K562 (cell line): ENCODE measurements around the gene CLCN6. TPM values are rescaled to one million over a fixed set of nuclear protein-coding genes. Genes with fewer than 3 reads are reported as not detected.
A peak's percentile ranks its signal among the peaks of the same experiment; 100 is the strongest.

Source experiments
- BRD9 ChIP-seq: fragments of 450-650 bp; IDR thresholded peaks from 2 replicates; pipeline ENCODE4 v1.6.1; 2018; ENCODE audit warnings: low read depth; ENCODE audit not compliant: partially characterized antibody
- CBX1 ChIP-seq: sonication (generic); IDR thresholded peaks from 2 replicates; pipeline ENCODE4 v1.6.1; 2016; ENCODE audit warnings: antibody characterized with exemption, low read depth, mild to moderate bottlenecking
- FOXA3 ChIP-seq, 2 experiments: fragments of 450-650 bp in 1 of 2; sonication (generic) in 1 of 2; formaldehyde crosslinking; IDR thresholded peaks in 1 of 2; conservative IDR thresholded peaks in 1 of 2; 2 replicates each; pipeline versions ENCODE4 v1.4.0 to v1.8.0; 2020 to 2022; ENCODE audit warnings: mild to moderate bottlenecking in 2 of 2, missing genetic modification reagents in 1 of 2
- HINFP ChIP-seq: fragments of 450-650 bp; conservative IDR thresholded peaks from 2 replicates; pipeline ENCODE4 v1.6.1; 2016; ENCODE audit warnings: missing genetic modification characterization, low read depth, mild to moderate bottlenecking, control low read depth, missing compliant biosample characterization
- KAT2B ChIP-seq: IDR thresholded peaks from one replicate; pipeline ENCODE4 v1.6.1; 2012; ENCODE audit warnings: low read depth, mild to moderate bottlenecking, control low read depth, inconsistent platforms, low read length, moderate library complexity
- LCOR ChIP-seq: sonication (generic); formaldehyde crosslinking; IDR thresholded peaks from 2 replicates; pipeline ENCODE4 v1.8.0; 2022; ENCODE audit warnings: mild to moderate bottlenecking, missing genetic modification reagents
- MECOM ChIP-seq: fragments of 250-450 bp; sonication (Bioruptor Pico); IDR thresholded peaks from 2 replicates; pipeline ENCODE4 v1.8.0; 2022; ENCODE audit warnings: inconsistent platforms
- NR3C1 ChIP-seq: sonication (generic); formaldehyde crosslinking; IDR thresholded peaks from 2 replicates; pipeline ENCODE4 v1.8.1; 2022; ENCODE audit warnings: missing genetic modification reagents
- OTX1 ChIP-seq: fragments of 450-650 bp; formaldehyde crosslinking; IDR thresholded peaks from 2 replicates; pipeline ENCODE4 v1.4.0; 2022; ENCODE audit warnings: mild to moderate bottlenecking
- PHF21A ChIP-seq: fragments of 450-650 bp; IDR thresholded peaks from 2 replicates; pipeline ENCODE4 v1.6.1; 2017; ENCODE audit warnings: low read depth, borderline replicate concordance
- PKNOX1 ChIP-seq: fragments of 450-650 bp; IDR thresholded peaks from 2 replicates; pipeline ENCODE4 v1.6.1; 2016
- PTBP1 ChIP-seq: fragments of 200-400 bp; formaldehyde crosslinking; IDR thresholded peaks from 2 replicates; pipeline ENCODE4 v1.6.1; 2017; ENCODE audit warnings: low read depth, low read length
- U2AF1 ChIP-seq: fragments of 200-400 bp; formaldehyde crosslinking; optimal IDR thresholded peaks from 2 replicates; pipeline ENCODE3; 2017; ENCODE audit warnings: mild to moderate bottlenecking, low read depth, low read length, moderate library complexity
- ZBTB49 ChIP-seq: sonication (generic); formaldehyde crosslinking; IDR thresholded peaks from 2 replicates; pipeline ENCODE4 v1.8.0; 2022; ENCODE audit warnings: missing genetic modification reagents, mild to moderate bottlenecking, borderline replicate concordance
- ZMIZ1 ChIP-seq, 2 experiments: fragments of 150-350 bp in 1 of 2; IDR thresholded peaks; 2 replicates each; pipeline ENCODE4 v1.6.1; 2012 to 2016; ENCODE audit warnings: low read depth in 2 of 2, low read length in 2 of 2, mild to moderate bottlenecking in 1 of 2, moderate library complexity in 1 of 2
- ZNF212 ChIP-seq: fragments of 450-650 bp; formaldehyde crosslinking; IDR thresholded peaks from 2 replicates; pipeline ENCODE4 v1.4.0; 2020; ENCODE audit warnings: mild to moderate bottlenecking
- ZNF253 ChIP-seq: fragments of 250-450 bp; sonication (Bioruptor Pico); conservative IDR thresholded peaks from 2 replicates; pipeline ENCODE4 v1.6.1; 2021; ENCODE audit warnings: mild to moderate bottlenecking
- ZNF324 ChIP-seq: fragments of 250-450 bp; sonication (Bioruptor Pico); IDR thresholded peaks from 2 replicates; pipeline ENCODE4 v1.4.0; 2020; ENCODE audit warnings: mild to moderate bottlenecking
- polyA plus RNA-seq, 8 experiments: library from polyadenylated mRNA; depleted of rRNA in 4 of 8; stranded (reverse) in 5 of 8; unstranded in 3 of 8; fragments of >200 nt; fragmentation: Nextera tagmentation in 2 of 8; fragmentation: Illumina TruSeq in 1 of 8; extraction: Ambion mirVana in 2 of 8; extraction: Trizol in 1 of 8; gene quantifications; 2 replicates each; pipeline versions ENCODE4 v1.2.1 to v1.2.3, GENCODE V29; 2011 to 2014; ENCODE audit warnings: inconsistent platforms in 1 of 8, missing spikeins in 1 of 8
- total RNA-seq, 7 experiments: library from RNA; depleted of rRNA in 6 of 7; stranded (reverse); fragments of >200 nt in 6 of 7; fragmentation: Illumina TruSeq in 2 of 7; extraction: Trizol in 2 of 7; gene quantifications; 2 replicates each; pipeline versions ENCODE4 v1.2.1 to v1.2.3, GENCODE V29; 2011 to 2021; ENCODE audit warnings: low replicate concordance in 1 of 7

The CLCN6 gene
- total and polyA plus RNA-seq, 9 of the 15 experiments (the other 6 are each of a cell fraction or from before 2014, with no cell fraction given): 2.0 to 21.8 (median 13.6) TPM

- TF ChIP-seq FOXA3 (CRISPR knock-in tag; conservative IDR thresholded peaks at IDR 0.05 in 1 of 2, IDR thresholded peaks at IDR 0.05 in 1 of 2) (peak in 1 of 2 experiments; percentile 35; a peak in 1 of 4 replicates), PHF21A (no peak), ZBTB49 (CRISPR knock-in tag) (peak; percentile 19; the same call in 1 of the 2 replicates), BRD9 (no peak), KAT2B (no peak), ZNF253 (CRISPR knock-in tag) (no peak), PTBP1 (0 out of 2 replicates have a peak, but pooled peaks have one; percentile 11), U2AF1 (no peak), ZNF324 (CRISPR knock-in tag) (peak; percentile 45; the same call in 1 of the 2 replicates), CBX1 (no peak; the same call in none of the 2 replicates), HINFP (tag) (no peak), PKNOX1 (peak; percentile 61; the same call in 1 of the 2 replicates), NR3C1 (no peak), LCOR (CRISPR knock-in tag) (no peak), ZMIZ1 (IDR thresholded peaks at IDR 0.05; ENCODE audit: low read depth in 2 of 2, low read length in 2 of 2) (peak in 1 of 2 experiments; percentile 23; a peak in 1 of 4 replicates), ZNF212 (CRISPR knock-in tag) (no peak), MECOM (CRISPR knock-in tag) (no peak), OTX1 (peak; percentile 55; the same call in 1 of the 2 replicates)
These were observed 2.8 kb upstream of the CLCN6 start (continued) for GRCh38 chr1:11802973-11803885.
